HL-60/S4 treated with phorbol 12-myristate 13-acetate at 8.2 ng/mL for 4 days and 3 days (cell line): ENCODE results near the gene GON4L.
"Not testable (repeated sequence)": the region's sequence is repeated elsewhere in the genome, so short reads cannot be mapped to it uniquely, and the experiment has no call there.

Experiments used
- in situ Hi-C: fragments of 300-500 bp; cut with MboI; formaldehyde crosslinking; loops from 2 replicates; pipeline ENCODE4 v1.15.0; 2022; ENCODE audit warnings: low sequenced_read_pairs

Gene GON4L

GRCh38 chr1:155831279-155831976 lies 25.6 kb downstream of the GON4L start:
- in situ Hi-C loops, result no loop called here

- in situ Hi-C loops, result no loop called here
Observed at GRCh38 chr1:155827450-155827849, 29.6 kb downstream of the GON4L start.

GRCh38 chr1:155816351-155816750 lies 40.7 kb downstream of the GON4L start:
- in situ Hi-C loops, result no loop called here

GRCh38 chr1:155813672-155814071 lies 43.3 kb downstream of the GON4L start:
- in situ Hi-C loops, result no loop called here

- in situ Hi-C loops, result no loop called here
Observed at GRCh38 chr1:155812878-155813277, 44.1 kb downstream of the GON4L start.

- in situ Hi-C loops, result no loop called here
Observed at GRCh38 chr1:155809088-155809487, 47.9 kb downstream of the GON4L start.

- in situ Hi-C loops, result no loop called here
Observed at GRCh38 chr1:155801149-155801548, 55.9 kb downstream of the GON4L start.

GRCh38 chr1:155795618-155796017 lies 61.4 kb downstream of the GON4L start:
- in situ Hi-C loops, result not testable (repeated sequence)

- in situ Hi-C loops, result no loop called here
Observed at GRCh38 chr1:155794605-155795245, 62.3 kb downstream of the GON4L start.

- in situ Hi-C loops, result no loop called here
Observed at GRCh38 chr1:155793213-155793612, 63.8 kb downstream of the GON4L start.

GRCh38 chr1:155777582-155777981 lies 79.4 kb downstream of the GON4L start:
- in situ Hi-C loops, result no loop called here

GRCh38 chr1:155776414-155776813 lies 80.6 kb downstream of the GON4L start:
- in situ Hi-C loops, result no loop called here

- in situ Hi-C loops, result no loop called here
Observed at GRCh38 chr1:155773221-155773620, 83.8 kb downstream of the GON4L start.

- in situ Hi-C loops, result no loop called here
Observed at GRCh38 chr1:155769257-155769656, 87.8 kb downstream of the GON4L start.

- in situ Hi-C loops, result not testable (repeated sequence)
Observed at GRCh38 chr1:155767399-155767989, 89.5 kb downstream of the GON4L start.

- in situ Hi-C loops, result not testable (repeated sequence)
Observed at GRCh38 chr1:155763989-155764388, 93.0 kb downstream of the GON4L start.

GRCh38 chr1:155763090-155763815 lies 93.8 kb downstream of the GON4L start:
- in situ Hi-C loops, result not testable (repeated sequence)

GRCh38 chr1:155761736-155762405 lies 95.1 kb downstream of the GON4L start:
- in situ Hi-C loops, result no loop called here

GRCh38 chr1:155760751-155761475 lies 96.1 kb downstream of the GON4L start:
- in situ Hi-C loops, result no loop called here

GRCh38 chr1:155759966-155760630 lies 96.9 kb downstream of the GON4L start:
- in situ Hi-C loops, result no loop called here
